Trophoblast cell (in vitro differentiated cells and primary cell): ENCODE results near the gene NKAIN4.
A peak's percentile ranks its signal among the peaks of the same experiment; 100 is the strongest.

Experiments used
- DNase-seq, 2 donors: peaks; one replicate each; pipeline ENCODE4 v3.0.0-alpha.2; 2016
- H2AFZ ChIP-seq: 2 replicates; pipeline ENCODE4 v1.6.1; 2013; ENCODE audit warnings: low read length, moderate library complexity, mild to moderate bottlenecking; ENCODE audit not compliant: insufficient read depth, poor library complexity
- H2AK5ac ChIP-seq: 2 replicates; pipeline ENCODE4 v1.6.1; 2013; ENCODE audit warnings: mild to moderate bottlenecking, low read length
- H2BK120ac ChIP-seq: 2 replicates; pipeline ENCODE4 v1.6.1; 2013; ENCODE audit warnings: low read length, mild to moderate bottlenecking, moderate library complexity; ENCODE audit not compliant: insufficient read depth, poor library complexity
- H2BK12ac ChIP-seq: 2 replicates; pipeline ENCODE4 v1.6.1; 2013; ENCODE audit warnings: mild to moderate bottlenecking, low read length, moderate library complexity
- H2BK5ac ChIP-seq: 2 replicates; pipeline ENCODE4 v1.6.1; 2013; ENCODE audit warnings: low read length, low read depth, moderate library complexity, mild to moderate bottlenecking; ENCODE audit not compliant: poor library complexity
- H3K14ac ChIP-seq: 2 replicates; pipeline ENCODE4 v1.6.1; 2013; ENCODE audit warnings: mild to moderate bottlenecking, low read length
- H3K18ac ChIP-seq: 2 replicates; pipeline ENCODE4 v1.6.1; 2013; ENCODE audit warnings: mild to moderate bottlenecking, low read length
- H3K23ac ChIP-seq: 2 replicates; pipeline ENCODE4 v1.6.1; 2013; ENCODE audit warnings: low read length
- H3K27ac ChIP-seq: 2 replicates; pipeline ENCODE4 v1.5.1; 2013; ENCODE audit warnings: low read depth, mild to moderate bottlenecking, inconsistent platforms, low read length, moderate library complexity
- H3K27me3 ChIP-seq: 2 replicates; pipeline ENCODE4 v1.6.1; 2013; ENCODE audit warnings: inconsistent platforms, mild to moderate bottlenecking, low read length, moderate library complexity; ENCODE audit not compliant: insufficient read depth
- H3K36me3 ChIP-seq, 2 experiments: 1 replicate in 1 of 2; 2 replicates in 1 of 2; pipeline ENCODE4 v1.6.1; 2013; ENCODE audit warnings: low read length in 2 of 2, mild to moderate bottlenecking in 2 of 2, moderate library complexity in 1 of 2; ENCODE audit not compliant: insufficient read depth in 2 of 2, control insufficient read depth in 1 of 2
- H3K4ac ChIP-seq: 2 replicates; pipeline ENCODE4 v1.6.1; 2013; ENCODE audit warnings: low read depth, mild to moderate bottlenecking, low read length, moderate library complexity
- H3K4me1 ChIP-seq, 2 experiments: 1 replicate in 1 of 2; 2 replicates in 1 of 2; pipeline ENCODE4 v1.6.1; 2013; ENCODE audit warnings: low read length in 2 of 2, mild to moderate bottlenecking in 2 of 2, moderate library complexity in 1 of 2; ENCODE audit not compliant: insufficient read depth in 2 of 2, control insufficient read depth in 1 of 2
- H3K4me2 ChIP-seq: 2 replicates; pipeline ENCODE4 v1.6.1; 2013; ENCODE audit warnings: inconsistent platforms, mild to moderate bottlenecking, low read length, moderate library complexity
- H3K4me3 ChIP-seq: 2 replicates; pipeline ENCODE4 v1.5.1; 2013; ENCODE audit warnings: mild to moderate bottlenecking, low read depth, low read length, inconsistent platforms
- H3K79me1 ChIP-seq: one replicate; pipeline ENCODE4 v1.6.1; 2013; ENCODE audit warnings: low read length
- H3K79me2 ChIP-seq: 2 replicates; pipeline ENCODE4 v1.6.1; 2013; ENCODE audit warnings: low read length, mild to moderate bottlenecking; ENCODE audit not compliant: control insufficient read depth, insufficient read depth, poor library complexity
- H3K9ac ChIP-seq: 2 replicates; pipeline ENCODE4 v1.6.1; 2013; ENCODE audit warnings: mild to moderate bottlenecking, low read length
- H3K9me3 ChIP-seq: 2 replicates; pipeline ENCODE4 v1.6.1; 2013; ENCODE audit warnings: low read depth, mild to moderate bottlenecking, control low read depth, inconsistent platforms, low read length; ENCODE audit not compliant: insufficient read depth
- H4K12ac ChIP-seq: 2 replicates; pipeline ENCODE4 v1.6.1; 2013; ENCODE audit warnings: low read depth, mild to moderate bottlenecking, low read length, moderate library complexity
- H4K8ac ChIP-seq: 2 replicates; pipeline ENCODE4 v1.6.1; 2013; ENCODE audit warnings: low read depth, mild to moderate bottlenecking, low read length, moderate library complexity
- H4K91ac ChIP-seq: one replicate; pipeline ENCODE4 v1.6.1; 2013; ENCODE audit warnings: low read depth, mild to moderate bottlenecking, low read length, moderate library complexity
- WGBS: extraction: QIAGEN DNeasy Blood & Tissue Kit; methylation state at CpG from one replicate; pipeline ENCODE4 v1.1.7; 2013; ENCODE audit warnings: missing lambda C conversion rate; ENCODE audit not compliant: insufficient read length, insufficient coverage; ENCODE audit errors: extremely low coverage; 5-methylcytosine and 5-hydroxymethylcytosine counted together

NKAIN4 gene

DNA sequence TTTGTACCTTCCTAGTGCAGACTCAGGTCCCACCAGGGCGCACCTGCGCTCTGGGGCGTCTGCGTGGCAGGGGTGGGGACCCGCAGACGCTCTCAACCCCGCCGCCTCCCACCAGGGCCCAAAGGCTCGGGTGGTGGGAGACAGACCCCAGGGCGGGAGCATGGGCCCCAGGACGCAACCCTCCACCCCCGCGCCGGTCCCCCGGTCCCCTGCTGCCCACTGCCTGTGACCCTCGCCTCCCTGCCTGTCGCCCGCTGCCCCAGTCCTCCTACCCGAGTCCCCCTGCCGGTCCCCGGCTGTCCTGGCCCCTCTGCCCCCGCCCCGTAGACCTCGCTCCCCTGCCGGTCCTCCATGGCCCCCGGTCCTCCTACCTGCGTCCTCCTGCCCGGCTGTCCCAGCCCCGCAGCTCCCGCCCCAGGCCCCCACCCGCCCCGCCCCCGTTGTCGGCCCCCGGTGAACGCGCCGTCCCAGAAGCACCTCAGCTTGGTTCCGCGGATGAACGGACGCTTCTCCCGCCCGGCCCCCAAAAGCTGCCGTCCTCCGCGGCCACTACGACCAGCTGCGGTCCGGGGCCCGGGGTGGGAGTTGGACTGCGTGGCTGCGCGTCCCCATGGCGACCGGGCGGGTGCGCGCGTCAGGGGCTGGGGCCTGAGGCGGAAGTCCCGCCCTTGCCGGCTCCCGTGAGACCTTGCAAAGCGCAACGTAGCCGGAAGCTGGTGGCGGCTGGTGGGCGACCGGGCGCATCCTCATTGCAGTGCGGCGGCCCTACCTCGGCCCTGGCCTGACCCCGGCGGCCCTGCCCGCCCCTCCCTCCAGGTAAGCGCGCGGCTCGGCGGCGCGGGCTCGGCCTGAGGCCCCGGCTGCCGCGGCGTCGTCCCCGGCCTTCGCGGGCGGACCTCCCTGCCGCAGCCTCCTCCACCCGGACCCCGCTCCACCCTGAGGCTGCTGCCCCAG, 18.1 kb upstream of the NKAIN4 start, which contains the start of gene ARFGAP1:
Gene ARFGAP1, plus strand, starts transcription at position 709 of the 954 bp plus-strand sequence. CDS start 2,768 bp downstream, outside the sequence.
- Histone ChIP-seq H3K79me1 (peaks cover 8% of the 10 kb centered on the region), H4K8ac (peak within 1 kb of the TSS; percentile 98), H2BK12ac (peak within 1 kb of the TSS; percentile 11), H2AK5ac (peak within 1 kb of the TSS; percentile 80), H3K4me3 (peak within 1 kb of the TSS; percentile 96), H2BK120ac (peak within 1 kb of the TSS; percentile 84), H3K27me3 (no peaks in the 10 kb centered on the region), H3K4me2 (peak within 1 kb of the TSS; percentile 71), H3K18ac (peak within 1 kb of the TSS; percentile 98), H3K23ac (no peak within 1 kb of the TSS), H3K4ac (peak within 1 kb of the TSS; percentile 90), H3K27ac (peak within 1 kb of the TSS; percentile 22), H2BK5ac (peak within 1 kb of the TSS; percentile 78), H3K14ac (peak within 1 kb of the TSS; percentile 98), H4K12ac (peak within 1 kb of the TSS; percentile 84), H3K79me2 (peaks cover 25% of the 10 kb centered on the region), H3K9me3 (peaks cover 2% of the 10 kb centered on the region), H2AFZ (peak within 1 kb of the TSS; percentile 82), H3K4me1 (peaks cover 16 to 17% of the 10 kb centered on the region in 2 experiments), H3K9ac (peak within 1 kb of the TSS; percentile 96), H3K36me3 (peaks cover 32 to 33% of the 10 kb centered on the region in 2 experiments), H4K91ac (peak within 1 kb of the TSS; percentile 96)
- no CpG with 5 or more reads among the region's 97 CpGs for WGBS
- DNase-seq = peak; percentile 90 to 93

DNA sequence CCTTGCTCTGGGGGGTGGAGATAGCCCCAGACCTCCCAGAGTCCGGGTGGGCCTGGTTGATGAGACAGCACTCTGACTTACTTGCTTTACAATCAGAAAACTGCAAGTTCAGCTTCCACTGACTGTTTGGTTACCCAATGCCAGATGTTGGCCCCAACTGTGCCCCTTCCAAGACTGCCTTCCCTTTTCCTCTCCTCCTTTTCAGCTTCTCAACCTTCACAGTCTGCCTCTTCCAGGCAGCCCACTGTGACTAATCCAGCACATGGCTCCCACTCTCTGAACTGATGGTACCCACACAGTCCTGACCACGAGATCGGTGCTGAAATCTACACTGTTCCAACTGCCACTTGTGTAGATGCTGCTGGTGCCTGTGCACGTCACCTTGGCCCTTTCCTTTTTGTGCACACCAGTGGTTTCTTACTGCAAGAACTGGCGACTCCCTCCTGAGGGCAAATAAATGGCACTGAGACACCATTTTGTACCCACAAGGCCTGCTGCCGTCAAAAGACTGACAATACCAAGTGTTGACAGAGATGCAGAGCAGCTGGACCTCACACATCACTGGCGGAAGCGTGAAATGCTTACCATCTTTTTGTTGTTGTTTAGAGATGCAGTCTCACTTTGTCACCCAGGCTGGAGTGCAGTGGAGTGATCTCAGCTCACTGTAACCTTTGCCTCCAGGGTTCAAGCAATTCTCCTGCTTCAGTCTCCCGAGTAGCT, 16.5 kb upstream of the NKAIN4 start:
- peaks cover 25% of the 10 kb centered on the region for H3K79me2 ChIP-seq
- peaks cover 16 to 17% of the 10 kb centered on the region in 2 experiments for H3K4me1 ChIP-seq
- peaks cover 1% of the 10 kb centered on the region for H3K9me3 ChIP-seq
- peak overlapping the region; percentile 13 for H3K9ac ChIP-seq
- DNase-seq = no peak
- H3K14ac ChIP-seq = no peak overlapping the region
- no peak overlapping the region for H2BK5ac ChIP-seq
- H4K91ac ChIP-seq = no peak overlapping the region
- H2BK12ac ChIP-seq = no peak overlapping the region
- no peak overlapping the region for H3K4me2 ChIP-seq
- H3K27me3 ChIP-seq = no peaks in the 10 kb centered on the region
- H2AK5ac ChIP-seq = no peak overlapping the region
- no CpG with 5 or more reads among the region's 9 CpGs for WGBS
- H3K27ac ChIP-seq = no peak overlapping the region
- peak overlapping the region; percentile 33 for H3K4me3 ChIP-seq
- no peak overlapping the region for H3K23ac ChIP-seq
- no peak overlapping the region for H3K4ac ChIP-seq
- peaks cover 8% of the 10 kb centered on the region for H3K79me1 ChIP-seq
- H4K8ac ChIP-seq = no peak overlapping the region
- H3K36me3 ChIP-seq = peaks cover 16% of the 10 kb centered on the region in 2 experiments
- H3K18ac ChIP-seq = no peak overlapping the region
- no peak overlapping the region for H4K12ac ChIP-seq
- H2BK120ac ChIP-seq = no peak overlapping the region
- H2AFZ ChIP-seq = no peak overlapping the region

DNA sequence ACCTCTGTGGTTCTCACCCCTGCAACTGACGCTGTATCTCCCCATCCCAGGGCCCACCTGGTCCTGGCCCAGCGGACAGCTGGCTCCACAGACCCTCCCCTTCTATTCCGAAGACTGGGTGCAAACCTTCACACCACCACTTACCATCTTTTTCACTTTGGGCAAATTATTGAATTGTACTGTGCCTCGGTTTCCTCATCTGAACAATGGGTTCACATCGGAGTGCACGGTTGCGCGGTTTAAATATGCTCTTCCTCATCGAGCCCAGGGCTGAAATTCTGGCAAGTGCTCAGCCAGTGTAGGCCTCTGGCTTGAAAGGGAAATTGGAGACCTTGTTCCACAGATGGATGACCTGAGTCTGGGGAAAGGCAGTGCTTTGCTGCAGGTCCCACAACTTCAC, 15.5 kb upstream of the NKAIN4 start:
- H2BK120ac ChIP-seq = no peak overlapping the region
- H3K9me3 ChIP-seq = peaks cover 1% of the 10 kb centered on the region
- H4K12ac ChIP-seq = no peak overlapping the region
- no peak overlapping the region for H3K14ac ChIP-seq
- H4K91ac ChIP-seq = no peak overlapping the region
- H3K79me1 ChIP-seq = peaks cover 8% of the 10 kb centered on the region
- H3K4ac ChIP-seq = no peak overlapping the region
- no peak overlapping the region for H3K18ac ChIP-seq
- H3K27ac ChIP-seq = no peak overlapping the region
- no peak overlapping the region for H2BK5ac ChIP-seq
- no peaks in the 10 kb centered on the region for H3K27me3 ChIP-seq
- H3K4me3 ChIP-seq = no peak overlapping the region
- no peak overlapping the region for H2AK5ac ChIP-seq
- H2AFZ ChIP-seq = no peak overlapping the region
- no peak overlapping the region for H3K23ac ChIP-seq
- no peak overlapping the region for H3K9ac ChIP-seq
- DNase-seq = no peak
- H3K79me2 ChIP-seq = peaks cover 20% of the 10 kb centered on the region
- no CpG with 5 or more reads among the region's 9 CpGs for WGBS
- peaks cover 16 to 17% of the 10 kb centered on the region in 2 experiments for H3K4me1 ChIP-seq
- no peak overlapping the region for H4K8ac ChIP-seq
- H3K36me3 ChIP-seq = peaks cover 9 to 10% of the 10 kb centered on the region in 2 experiments
- H2BK12ac ChIP-seq = no peak overlapping the region
- no peak overlapping the region for H3K4me2 ChIP-seq

DNA sequence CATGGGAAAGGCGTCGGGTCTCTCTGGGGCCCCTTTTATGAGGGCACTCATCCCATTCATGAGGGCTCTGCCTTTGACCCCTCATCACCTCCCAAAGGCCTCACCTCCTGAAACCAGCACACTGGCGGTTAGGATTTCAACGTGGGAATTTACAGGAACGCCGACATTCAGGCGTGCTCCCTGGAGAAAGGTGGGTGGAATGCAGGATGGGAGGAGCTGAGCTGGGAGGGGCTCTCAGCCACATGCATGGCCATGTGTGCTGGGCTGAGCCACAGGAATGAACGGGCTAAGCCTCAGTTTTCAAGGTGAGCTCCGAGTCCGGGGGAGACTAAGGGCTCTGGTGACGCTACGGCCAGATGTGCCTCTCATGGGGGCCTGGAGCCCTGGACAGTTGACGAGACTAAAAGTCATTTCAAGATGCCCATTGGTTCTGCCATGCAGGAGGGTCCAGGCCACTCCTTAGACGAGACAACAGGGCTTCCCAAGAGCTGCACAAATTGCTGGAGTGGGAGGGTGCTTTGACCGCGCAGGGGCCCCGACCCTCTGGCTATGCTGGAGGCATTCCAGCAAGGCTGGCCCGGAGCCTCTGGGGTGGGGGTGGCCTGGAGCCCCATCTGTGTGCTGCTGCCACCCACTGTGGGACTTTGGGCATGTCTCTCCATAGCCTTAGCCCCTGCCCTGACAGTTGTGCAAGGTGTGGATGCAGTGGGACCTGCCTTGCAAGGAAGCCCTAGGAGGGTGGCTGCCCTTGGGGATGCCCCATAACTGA, 14.6 kb upstream of the NKAIN4 start:
- Histone ChIP-seq H3K79me1 (peaks cover 8% of the 10 kb centered on the region), H3K36me3 (peaks cover 5% of the 10 kb centered on the region in 2 experiments), H3K27ac (no peak overlapping the region), H3K9ac (no peak overlapping the region), H3K4ac (no peak overlapping the region), H3K23ac (no peak overlapping the region), H3K9me3 (peaks cover 1% of the 10 kb centered on the region), H4K12ac (no peak overlapping the region), H2AK5ac (no peak overlapping the region), H2BK5ac (no peak overlapping the region), H4K8ac (peak overlapping the region; percentile 10), H3K27me3 (no peaks in the 10 kb centered on the region), H3K18ac (no peak overlapping the region), H2AFZ (no peak overlapping the region), H2BK12ac (no peak overlapping the region), H3K4me2 (no peak overlapping the region), H3K4me3 (no peak overlapping the region), H2BK120ac (no peak overlapping the region), H3K14ac (no peak overlapping the region), H3K4me1 (peaks cover 15 to 16% of the 10 kb centered on the region in 2 experiments), H3K79me2 (peaks cover 13% of the 10 kb centered on the region), H4K91ac (no peak overlapping the region)
- peak; percentile 63 to 79 for DNase-seq
- WGBS = no CpG with 5 or more reads among the region's 18 CpGs
